ENCODE measurements around the gene SYT2.

DNA sequence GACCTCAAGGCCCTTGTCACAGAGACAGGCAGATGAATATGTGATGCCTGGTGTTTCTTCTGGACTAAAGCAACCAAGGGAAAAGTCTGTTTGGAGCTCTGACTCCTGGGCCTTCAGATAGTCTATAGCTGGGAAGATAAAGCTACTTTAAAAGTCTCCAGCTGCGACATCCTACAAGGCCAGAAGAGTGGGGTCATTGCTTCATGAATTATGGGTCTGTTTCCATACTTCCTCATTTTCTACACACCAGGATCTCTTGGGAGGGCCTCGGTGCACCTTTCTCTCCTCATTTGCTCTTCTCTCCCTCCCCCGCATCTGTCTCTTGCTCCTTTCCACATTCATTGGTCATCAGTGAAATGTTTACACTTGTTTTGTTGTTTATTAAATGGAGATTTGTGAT lies 44.8 kb downstream of the SYT2 start:
- TF ChIP-seq TCF12 (IDR thresholded peaks at IDR 0.05; ENCODE audit: low read depth) (no peak), ZBTB7A (IDR thresholded peaks at IDR 0.05; ENCODE audit: low read depth) (no peak), YY1 (IDR thresholded peaks at IDR 0.05; ENCODE audit: low read depth) (no peak), TEAD4 (IDR thresholded peaks at IDR 0.05) (no peak), TAF1 (IDR thresholded peaks at IDR 0.05; ENCODE audit: low read depth) (no peak), RAD21 (IDR thresholded peaks at IDR 0.05; ENCODE audit: low read depth) (no peak), EGR1 (IDR thresholded peaks at IDR 0.05) (no peak)
- TF ChIP-seq, protein P1, sequence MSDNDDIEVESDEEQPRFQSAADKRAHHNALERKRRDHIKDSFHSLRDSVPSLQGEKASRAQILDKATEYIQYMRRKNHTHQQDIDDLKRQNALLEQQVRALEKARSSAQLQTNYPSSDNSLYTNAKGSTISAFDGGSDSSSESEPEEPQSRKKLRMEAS (IDR thresholded peaks at IDR 0.05), result no peak
- TF ChIP-seq, protein P2, sequence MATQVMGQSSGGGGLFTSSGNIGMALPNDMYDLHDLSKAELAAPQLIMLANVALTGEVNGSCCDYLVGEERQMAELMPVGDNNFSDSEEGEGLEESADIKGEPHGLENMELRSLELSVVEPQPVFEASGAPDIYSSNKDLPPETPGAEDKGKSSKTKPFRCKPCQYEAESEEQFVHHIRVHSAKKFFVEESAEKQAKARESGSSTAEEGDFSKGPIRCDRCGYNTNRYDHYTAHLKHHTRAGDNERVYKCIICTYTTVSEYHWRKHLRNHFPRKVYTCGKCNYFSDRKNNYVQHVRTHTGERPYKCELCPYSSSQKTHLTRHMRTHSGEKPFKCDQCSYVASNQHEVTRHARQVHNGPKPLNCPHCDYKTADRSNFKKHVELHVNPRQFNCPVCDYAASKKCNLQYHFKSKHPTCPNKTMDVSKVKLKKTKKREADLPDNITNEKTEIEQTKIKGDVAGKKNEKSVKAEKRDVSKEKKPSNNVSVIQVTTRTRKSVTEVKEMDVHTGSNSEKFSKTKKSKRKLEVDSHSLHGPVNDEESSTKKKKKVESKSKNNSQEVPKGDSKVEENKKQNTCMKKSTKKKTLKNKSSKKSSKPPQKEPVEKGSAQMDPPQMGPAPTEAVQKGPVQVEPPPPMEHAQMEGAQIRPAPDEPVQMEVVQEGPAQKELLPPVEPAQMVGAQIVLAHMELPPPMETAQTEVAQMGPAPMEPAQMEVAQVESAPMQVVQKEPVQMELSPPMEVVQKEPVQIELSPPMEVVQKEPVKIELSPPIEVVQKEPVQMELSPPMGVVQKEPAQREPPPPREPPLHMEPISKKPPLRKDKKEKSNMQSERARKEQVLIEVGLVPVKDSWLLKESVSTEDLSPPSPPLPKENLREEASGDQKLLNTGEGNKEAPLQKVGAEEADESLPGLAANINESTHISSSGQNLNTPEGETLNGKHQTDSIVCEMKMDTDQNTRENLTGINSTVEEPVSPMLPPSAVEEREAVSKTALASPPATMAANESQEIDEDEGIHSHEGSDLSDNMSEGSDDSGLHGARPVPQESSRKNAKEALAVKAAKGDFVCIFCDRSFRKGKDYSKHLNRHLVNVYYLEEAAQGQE (IDR thresholded peaks at IDR 0.05; ENCODE audit: low read depth), result no peak
